Astrocyte (in vitro differentiated cells and primary cell): ENCODE data around the gene IL16. TPM values are rescaled to one million over a fixed set of nuclear protein-coding genes. Genes with fewer than 3 reads are reported as not detected.

Experiments
- DNase-seq: peaks from one replicate; pipeline ENCODE4 v3.0.0-alpha.2; 2010; ENCODE audit warnings: low read depth
- FAIRE-seq: peaks from 2 replicates; lab custom pipeline; 2011; peaks lifted over from hg19 to GRCh38; lab: Jason Lieb, UNC
- H2AFZ ChIP-seq: 2 replicates; pipeline ENCODE4 v1.6.0; 2012; ENCODE audit warnings: low read depth, low read length, inconsistent platforms
- H3K27ac ChIP-seq: 2 replicates; pipeline ENCODE4 v1.5.1; 2011; ENCODE audit warnings: low read depth, low read length, inconsistent platforms
- H3K27me3 ChIP-seq: 2 replicates; pipeline ENCODE4 v1.6.0; 2011; ENCODE audit warnings: low read length, inconsistent platforms; ENCODE audit not compliant: insufficient read depth
- H3K36me3 ChIP-seq: 2 replicates; pipeline ENCODE4 v1.5.1; 2011; ENCODE audit warnings: low read length, inconsistent platforms; ENCODE audit not compliant: insufficient read depth
- H3K4me1 ChIP-seq: 2 replicates; pipeline ENCODE4 v1.5.1; 2011; ENCODE audit warnings: low read length, inconsistent platforms; ENCODE audit not compliant: insufficient read depth
- H3K4me2 ChIP-seq: 2 replicates; pipeline ENCODE4 v1.6.0; 2012; ENCODE audit warnings: low read length, inconsistent platforms
- H3K4me3 ChIP-seq: 2 replicates; pipeline ENCODE4 v1.5.1; 2011; ENCODE audit warnings: low read depth, mild to moderate bottlenecking, low read length, inconsistent platforms; ENCODE audit not compliant: insufficient read depth
- H3K79me2 ChIP-seq: 2 replicates; pipeline ENCODE4 v1.6.0; 2012; ENCODE audit warnings: mild to moderate bottlenecking, low read length, inconsistent platforms; ENCODE audit not compliant: insufficient read depth
- H3K9ac ChIP-seq: 2 replicates; pipeline ENCODE4 v1.6.0; 2012; ENCODE audit warnings: mild to moderate bottlenecking, low read length, inconsistent platforms
- H3K9me3 ChIP-seq: 2 replicates; pipeline ENCODE4 v1.5.1; 2012; ENCODE audit warnings: low read depth, mild to moderate bottlenecking, low read length, inconsistent platforms; ENCODE audit not compliant: insufficient read depth
- H4K20me1 ChIP-seq: 2 replicates; pipeline ENCODE4 v1.6.0; 2012; ENCODE audit warnings: low read length, inconsistent platforms; ENCODE audit not compliant: insufficient read depth
- H3K27ac Mint-ChIP-seq: one replicate; pipeline ENCODE4 v1.8.0; 2021; ENCODE audit warnings: mild to moderate bottlenecking, mixed read lengths; ENCODE audit not compliant: unreplicated experiment
- H3K27me3 Mint-ChIP-seq: one replicate; pipeline ENCODE4 v1.8.0; 2021; ENCODE audit warnings: low read depth, mixed read lengths; ENCODE audit not compliant: unreplicated experiment
- H3K36me3 Mint-ChIP-seq: one replicate; pipeline ENCODE4 v1.8.0; 2021; ENCODE audit warnings: low read depth, mixed read lengths; ENCODE audit not compliant: unreplicated experiment
- H3K4me1 Mint-ChIP-seq: one replicate; pipeline ENCODE4 v1.8.0; 2021; ENCODE audit warnings: low read depth, mixed read lengths; ENCODE audit not compliant: unreplicated experiment
- H3K4me3 Mint-ChIP-seq: one replicate; pipeline ENCODE4 v1.8.0; 2021; ENCODE audit warnings: mild to moderate bottlenecking, moderate library complexity, mixed read lengths; ENCODE audit not compliant: unreplicated experiment
- H3K9me3 Mint-ChIP-seq: one replicate; pipeline ENCODE4 v1.8.0; 2021; ENCODE audit warnings: mild to moderate bottlenecking, mixed read lengths; ENCODE audit not compliant: unreplicated experiment
- EZH2 ChIP-seq: IDR thresholded peaks from 2 replicates; pipeline ENCODE4 v1.6.1; 2012; ENCODE audit warnings: mild to moderate bottlenecking, low read length, inconsistent platforms; ENCODE audit not compliant: insufficient read depth
- total RNA-seq: library from RNA; stranded (reverse); gene quantifications from 2 replicates; pipeline ENCODE4 v1.2.1, GENCODE V29; 2021
- TF ChIP-seq, protein P1 (sequence below): IDR thresholded peaks from 2 replicates; pipeline ENCODE4 v1.5.1; 2011; ENCODE audit warnings: low read depth, mild to moderate bottlenecking, inconsistent platforms, low read length, moderate library complexity; ENCODE audit not compliant: insufficient read depth

Gene IL16
- total RNA-seq, 1 donor from 2014 or later = 0.36 TPM

DNA sequence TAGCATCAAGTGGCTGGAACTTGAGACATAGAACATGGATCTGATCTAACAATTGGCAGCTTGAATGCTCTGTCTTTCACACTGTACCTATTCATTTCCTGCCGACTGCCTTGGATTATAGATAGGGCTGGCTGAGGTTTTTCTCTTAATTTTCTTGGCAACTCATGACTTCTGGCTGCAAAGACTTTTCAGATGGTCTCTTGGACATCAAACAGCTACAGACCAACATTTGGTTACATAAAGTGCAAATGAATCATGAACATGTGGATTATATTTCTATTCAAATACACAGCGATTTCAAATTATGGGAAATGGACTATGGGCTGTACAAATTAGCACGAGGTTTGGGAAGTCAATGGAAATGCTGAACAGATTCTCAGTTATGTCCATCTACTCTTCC, 26.2 kb upstream of the IL16 start:
- H3K36me3 Mint-ChIP-seq = no peaks in the 10 kb centered on the region
- H3K4me1 ChIP-seq = no peaks in the 10 kb centered on the region
- peaks cover 2% of the 10 kb centered on the region for H3K27me3 ChIP-seq
- no peak overlapping the region for H3K27ac Mint-ChIP-seq
- peaks cover under 1% of the 10 kb centered on the region for H3K4me1 Mint-ChIP-seq
- H3K79me2 ChIP-seq = no peaks in the 10 kb centered on the region
- no peak for TF ChIP-seq EZH2
- TF ChIP-seq, protein P1, sequence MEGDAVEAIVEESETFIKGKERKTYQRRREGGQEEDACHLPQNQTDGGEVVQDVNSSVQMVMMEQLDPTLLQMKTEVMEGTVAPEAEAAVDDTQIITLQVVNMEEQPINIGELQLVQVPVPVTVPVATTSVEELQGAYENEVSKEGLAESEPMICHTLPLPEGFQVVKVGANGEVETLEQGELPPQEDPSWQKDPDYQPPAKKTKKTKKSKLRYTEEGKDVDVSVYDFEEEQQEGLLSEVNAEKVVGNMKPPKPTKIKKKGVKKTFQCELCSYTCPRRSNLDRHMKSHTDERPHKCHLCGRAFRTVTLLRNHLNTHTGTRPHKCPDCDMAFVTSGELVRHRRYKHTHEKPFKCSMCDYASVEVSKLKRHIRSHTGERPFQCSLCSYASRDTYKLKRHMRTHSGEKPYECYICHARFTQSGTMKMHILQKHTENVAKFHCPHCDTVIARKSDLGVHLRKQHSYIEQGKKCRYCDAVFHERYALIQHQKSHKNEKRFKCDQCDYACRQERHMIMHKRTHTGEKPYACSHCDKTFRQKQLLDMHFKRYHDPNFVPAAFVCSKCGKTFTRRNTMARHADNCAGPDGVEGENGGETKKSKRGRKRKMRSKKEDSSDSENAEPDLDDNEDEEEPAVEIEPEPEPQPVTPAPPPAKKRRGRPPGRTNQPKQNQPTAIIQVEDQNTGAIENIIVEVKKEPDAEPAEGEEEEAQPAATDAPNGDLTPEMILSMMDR = no peak
- no peak overlapping the region for H3K4me2 ChIP-seq
- H3K27ac ChIP-seq = no peak overlapping the region
- no peaks in the 10 kb centered on the region for H3K9me3 ChIP-seq
- FAIRE-seq = no peak
- no peak overlapping the region for H3K4me3 Mint-ChIP-seq
- no peaks in the 10 kb centered on the region for H3K36me3 ChIP-seq
- H3K9ac ChIP-seq = no peak overlapping the region
- H3K4me3 ChIP-seq = no peak overlapping the region
- H4K20me1 ChIP-seq = no peaks in the 10 kb centered on the region
- no peak for DNase-seq
- peaks cover 10% of the 10 kb centered on the region for H3K27me3 Mint-ChIP-seq
- peaks cover 4% of the 10 kb centered on the region for H3K9me3 Mint-ChIP-seq
- no peak overlapping the region for H2AFZ ChIP-seq

DNA sequence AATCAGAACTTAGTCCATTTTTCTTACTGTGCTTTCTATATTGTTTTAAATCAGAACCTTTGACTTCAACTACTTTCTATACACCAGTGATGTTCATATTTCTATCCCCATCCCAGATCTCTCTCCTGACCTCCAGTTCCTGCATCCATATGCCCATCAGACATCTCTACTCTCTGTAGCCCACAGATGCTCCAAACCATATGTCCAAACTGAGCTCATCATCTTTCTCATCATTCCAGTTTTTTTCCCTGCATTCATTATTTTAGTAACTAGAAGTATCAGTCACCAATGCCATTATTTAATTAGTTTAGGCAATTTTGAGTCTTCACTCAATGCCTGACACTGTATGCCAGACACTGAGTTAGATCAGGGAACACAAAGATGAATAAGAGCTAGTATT, 25.4 kb upstream of the IL16 start:
- TF ChIP-seq, protein P1 = no peak
- TF ChIP-seq EZH2 = no peak
- Histone ChIP-seq H2AFZ (no peak overlapping the region), H3K27me3 (peaks cover 2% of the 10 kb centered on the region), H3K4me3 (no peak overlapping the region), H3K9ac (no peak overlapping the region), H3K79me2 (no peaks in the 10 kb centered on the region), H4K20me1 (no peaks in the 10 kb centered on the region), H3K4me1 (no peaks in the 10 kb centered on the region), H3K27ac (no peak overlapping the region), H3K36me3 (no peaks in the 10 kb centered on the region), H3K4me2 (no peak overlapping the region), H3K9me3 (no peaks in the 10 kb centered on the region)
- peaks cover 4% of the 10 kb centered on the region for H3K9me3 Mint-ChIP-seq
- no peak for FAIRE-seq
- peaks cover 10% of the 10 kb centered on the region for H3K27me3 Mint-ChIP-seq
- no peaks in the 10 kb centered on the region for H3K36me3 Mint-ChIP-seq
- H3K4me3 Mint-ChIP-seq = no peak overlapping the region
- DNase-seq = no peak
- no peaks in the 10 kb centered on the region for H3K4me1 Mint-ChIP-seq
- no peak overlapping the region for H3K27ac Mint-ChIP-seq

DNA sequence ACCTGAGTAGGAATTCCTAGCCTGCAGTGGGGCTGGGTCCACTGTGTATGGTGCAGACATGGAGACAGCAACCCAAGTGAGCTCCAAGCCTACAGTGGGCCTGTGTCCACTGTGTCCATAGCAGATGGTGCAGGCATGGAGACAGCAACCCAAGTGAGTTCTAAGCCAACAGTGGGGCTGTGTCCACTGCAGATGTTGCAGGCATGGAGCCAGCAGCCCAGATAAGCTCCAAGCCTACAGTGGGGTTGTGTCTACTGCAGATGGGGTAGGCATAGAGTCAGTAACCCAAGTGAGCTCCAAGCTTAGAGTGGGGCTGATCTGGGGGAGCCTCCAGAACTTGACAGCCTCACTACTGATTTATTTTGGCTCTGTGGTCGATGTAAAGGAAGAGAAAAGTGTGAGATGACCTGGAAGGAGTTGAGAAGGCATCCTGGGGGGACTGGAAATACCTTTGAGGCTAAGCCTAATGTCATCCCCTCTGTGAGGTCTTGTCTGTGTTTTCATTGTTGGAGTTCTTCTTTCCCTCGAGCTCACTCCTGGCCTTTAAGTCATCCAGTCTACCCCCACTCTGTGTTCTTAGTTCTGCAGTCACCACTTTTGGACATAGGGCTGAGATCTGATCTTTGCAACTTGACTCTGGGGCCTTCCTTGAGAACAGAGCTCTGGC, 22.4 kb upstream of the IL16 start:
- no peaks in the 10 kb centered on the region for H3K4me1 Mint-ChIP-seq
- Histone ChIP-seq H3K27me3 (peaks cover 2% of the 10 kb centered on the region), H3K9ac (no peak overlapping the region), H3K9me3 (no peaks in the 10 kb centered on the region), H3K79me2 (no peaks in the 10 kb centered on the region), H3K4me3 (no peak overlapping the region), H3K4me1 (no peaks in the 10 kb centered on the region), H4K20me1 (no peaks in the 10 kb centered on the region), H3K36me3 (no peaks in the 10 kb centered on the region), H3K4me2 (no peak overlapping the region), H3K27ac (no peak overlapping the region), H2AFZ (no peak overlapping the region)
- no peak overlapping the region for H3K4me3 Mint-ChIP-seq
- no peak for TF ChIP-seq EZH2
- TF ChIP-seq, protein P1 = no peak
- H3K9me3 Mint-ChIP-seq = no peaks in the 10 kb centered on the region
- H3K27ac Mint-ChIP-seq = no peak overlapping the region
- H3K27me3 Mint-ChIP-seq = peaks cover 10% of the 10 kb centered on the region
- DNase-seq (no peak), FAIRE-seq (no peak)
- no peaks in the 10 kb centered on the region for H3K36me3 Mint-ChIP-seq
